Stimulated activated CD4-positive, alpha-beta T cell treated with anti-CD3 and anti-CD28 coated beads, Interleukin-15, amount 100 ng/mL, for 24 hours (primary cell): Measurements from ENCODE around the gene RNASE2.
"Not testable (repeated sequence)": the region's sequence is repeated elsewhere in the genome, so short reads cannot be mapped to it uniquely, and the experiment has no call there.

ENCODE experiments used
- DNase-seq: peaks from one replicate; pipeline ENCODE4 v3.0.0-alpha.2; 2020

RNASE2 gene

GRCh38 chr14:20954736-20955537 lies at the start of gene RNASE2:
Gene RNASE2, plus strand, starts transcription at chr14:20955487. Its CDS starts 285 bp downstream, at chr14:20955772.
- not testable (repeated sequence) for DNase-seq

DNA sequence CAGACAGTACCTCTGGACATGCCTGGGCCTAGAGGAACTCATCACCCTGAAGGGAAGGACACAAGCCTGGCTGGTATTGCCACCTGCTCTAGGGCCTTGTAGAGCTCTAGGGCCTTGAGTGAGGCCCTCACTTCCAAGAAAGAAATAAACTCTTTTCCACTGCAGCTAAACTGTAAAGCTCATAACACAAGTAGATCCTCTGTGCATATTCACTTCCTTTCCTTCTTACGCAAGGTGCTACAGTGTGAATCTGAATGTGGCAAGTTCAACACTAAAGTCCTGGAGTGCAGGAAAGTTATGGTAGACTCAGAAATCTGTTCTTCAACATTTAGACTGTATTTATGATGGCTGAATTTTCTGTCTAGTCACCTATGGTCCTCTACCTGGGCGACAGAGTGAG lies 49.6 kb upstream of the RNASE2 start:
- DNase-seq, result no peak

- no peak for DNase-seq
Observed at GRCh38 chr14:20907214-20907613, 48.1 kb upstream of the RNASE2 start.

GRCh38 chr14:20910822-20911221 lies 44.5 kb upstream of the RNASE2 start:
- DNase-seq, result not testable (repeated sequence)

DNA sequence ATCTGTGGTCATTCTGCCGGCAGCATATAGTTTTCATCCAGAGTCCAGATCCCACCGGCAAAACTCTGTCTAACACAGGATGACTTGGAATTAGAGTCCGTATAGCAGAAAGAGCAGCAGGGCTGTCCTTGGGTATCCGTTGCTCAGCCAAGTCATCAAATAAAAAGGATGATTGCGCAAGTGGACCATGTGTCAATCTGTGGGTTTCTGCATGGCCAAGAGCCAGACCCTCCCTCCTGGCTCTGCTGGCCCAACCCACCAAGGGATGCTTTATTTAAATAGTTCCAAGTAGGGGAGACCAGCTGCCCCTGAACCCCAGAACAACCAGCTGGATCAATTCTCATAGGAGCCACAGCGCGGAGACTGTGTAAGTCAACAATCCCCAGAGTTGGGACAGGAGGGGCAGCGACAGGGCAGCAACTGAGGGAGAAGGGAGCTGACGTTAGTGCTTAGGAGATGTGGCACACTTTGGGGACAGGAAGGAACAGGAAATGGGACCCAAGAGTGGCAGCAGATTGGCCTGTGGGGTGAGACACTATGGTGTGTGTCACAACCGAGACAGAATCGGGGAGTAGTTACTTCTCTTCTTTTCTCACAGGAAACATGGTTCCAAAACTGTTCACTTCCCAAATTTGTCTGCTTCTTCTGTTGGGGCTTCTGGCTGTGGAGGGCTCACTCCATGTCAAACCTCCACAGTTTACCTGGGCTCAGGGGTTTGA lies 36.1 kb upstream of the RNASE2 start:
- DNase-seq, result not testable (repeated sequence)

GRCh38 chr14:20923766-20924297 lies 31.5 kb upstream of the RNASE2 start:
- not testable (repeated sequence) for DNase-seq

GRCh38 chr14:20934148-20934762 lies 21.0 kb upstream of the RNASE2 start:
- DNase-seq, result peak; percentile 63

GRCh38 chr14:20935303-20935984 lies 19.8 kb upstream of the RNASE2 start:
- no peak for DNase-seq

GRCh38 chr14:20945146-20945545 lies 10.1 kb upstream of the RNASE2 start:
- not testable (repeated sequence) for DNase-seq

- DNase-seq, result not testable (repeated sequence)
Observed at GRCh38 chr14:20946707-20947106, 8.6 kb upstream of the RNASE2 start.

DNA sequence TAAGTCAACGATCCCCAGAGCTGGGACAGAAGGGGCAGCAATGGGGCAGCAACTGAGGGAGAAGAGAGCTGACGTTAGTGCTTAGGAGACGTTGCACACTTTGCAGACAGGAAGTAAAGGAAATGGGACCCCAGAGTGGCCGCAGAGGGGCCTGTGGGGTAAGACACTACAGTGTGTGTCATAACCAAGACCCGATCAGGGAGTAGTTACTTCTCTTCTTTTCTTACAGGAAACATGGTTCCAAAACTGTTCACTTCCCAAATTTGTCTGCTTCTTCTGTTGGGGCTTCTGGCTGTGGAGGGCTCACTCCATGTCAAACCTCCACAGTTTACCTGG lies 219 bp downstream of the RNASE2 start:
- not testable (repeated sequence) for DNase-seq

GRCh38 chr14:20956376-20956976 lies 1.2 kb downstream of the RNASE2 start:
- DNase-seq, result no peak

GRCh38 chr14:20958946-20959345 lies 3.7 kb downstream of the RNASE2 start:
- DNase-seq, result not testable (repeated sequence)

DNA sequence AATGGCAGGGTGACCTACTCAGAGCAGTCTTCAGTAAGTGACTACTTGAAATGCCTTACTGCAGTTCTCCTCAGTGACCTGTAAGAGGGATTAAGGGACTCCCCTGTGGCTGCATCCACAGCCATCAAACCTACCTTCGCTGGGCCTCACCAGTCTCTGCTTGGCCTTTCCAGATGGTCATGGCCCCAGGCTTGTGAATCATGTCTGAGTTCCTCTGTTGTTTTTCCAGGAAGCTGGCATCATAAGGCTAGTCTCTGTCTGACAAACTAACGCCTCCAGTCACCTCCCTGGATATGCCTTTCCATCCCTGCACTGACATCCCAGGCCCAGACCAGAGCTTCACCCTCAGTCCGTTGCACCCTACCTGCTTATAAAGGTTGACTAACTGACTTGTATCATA lies 14.0 kb downstream of the RNASE2 start:
- no peak for DNase-seq

- DNase-seq, result no peak
Observed at GRCh38 chr14:20970647-20970982, 15.3 kb downstream of the RNASE2 start.

DNA sequence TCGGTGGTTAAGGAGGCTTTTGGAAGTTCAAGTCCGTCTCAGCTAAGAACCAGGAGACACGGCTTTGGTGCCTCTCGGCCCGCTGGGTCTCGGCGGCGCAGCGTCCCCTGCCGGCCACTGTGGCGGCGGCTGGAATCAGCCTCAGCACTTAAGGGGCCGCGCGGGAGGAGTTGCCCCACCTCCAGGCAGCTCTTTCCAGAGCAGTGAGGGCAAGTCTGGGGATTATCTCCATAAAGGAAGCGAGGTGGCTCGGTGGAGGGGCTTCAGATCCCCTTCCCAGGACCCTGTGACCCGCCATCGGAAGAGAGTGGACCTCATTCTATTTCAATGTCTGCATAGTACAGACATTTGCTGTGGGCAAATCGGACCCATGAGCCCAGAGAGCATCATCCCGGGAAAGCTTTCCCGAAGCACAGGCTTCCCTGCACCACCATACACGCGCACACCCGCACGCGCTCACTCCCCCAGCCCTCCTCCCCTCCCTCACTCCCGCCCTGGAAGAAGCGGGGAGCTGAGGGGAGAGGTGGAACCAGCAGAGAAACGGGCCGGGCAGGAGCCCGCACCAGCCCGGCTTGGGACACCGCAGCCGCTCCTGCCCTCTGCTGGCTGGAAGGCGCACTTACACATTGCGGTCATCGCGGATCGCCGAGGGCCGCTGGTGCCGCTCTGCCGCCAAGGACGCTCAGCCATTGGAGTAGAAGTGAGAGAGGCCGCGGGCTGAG lies 15.9 kb downstream of the RNASE2 start:
- DNase-seq, result peak; percentile 87

- no peak for DNase-seq
Observed at GRCh38 chr14:20971705-20972021, 16.4 kb downstream of the RNASE2 start.

DNA sequence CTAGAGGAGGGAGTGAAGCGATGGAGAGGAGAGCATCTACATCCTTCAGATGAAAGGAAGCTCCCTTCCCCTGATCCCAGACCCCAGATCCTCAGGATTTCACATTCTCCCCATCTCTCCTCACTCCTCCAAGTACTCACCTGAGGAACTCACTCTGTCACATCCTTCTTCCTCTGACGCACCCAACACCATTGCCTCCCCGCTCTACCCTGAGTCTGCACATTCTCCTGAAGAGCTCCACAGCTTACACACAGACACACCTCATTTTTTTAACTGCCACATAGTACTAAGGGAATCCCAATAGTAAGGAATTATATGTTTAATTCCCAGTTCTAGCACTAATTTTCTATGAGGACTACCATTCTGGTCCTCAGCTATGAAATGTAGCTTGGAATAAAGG lies 18.2 kb downstream of the RNASE2 start:
- DNase-seq, result no peak

GRCh38 chr14:20976291-20976690 lies 21.0 kb downstream of the RNASE2 start:
- no peak for DNase-seq

DNA sequence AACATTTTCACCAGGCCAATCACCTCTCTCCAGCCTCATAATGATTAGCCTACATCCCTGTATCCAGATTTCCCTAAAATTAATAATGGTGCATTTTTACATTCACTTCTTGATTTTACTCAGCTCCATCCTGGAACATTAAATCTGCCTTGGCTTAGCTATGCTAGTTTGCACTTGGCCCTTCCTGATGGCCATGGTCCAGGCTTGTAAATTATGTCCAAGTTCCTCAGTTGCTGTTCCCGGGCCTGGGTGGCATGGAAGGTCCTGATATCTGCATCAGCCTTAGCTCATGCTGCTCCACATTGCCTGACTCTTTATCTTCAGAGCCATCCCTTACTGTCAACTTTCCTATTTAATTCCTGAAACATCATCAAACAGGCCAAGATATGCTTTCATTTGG lies 23.4 kb downstream of the RNASE2 start:
- no peak for DNase-seq

- DNase-seq, result no peak
Observed at GRCh38 chr14:20980906-20981305, 25.6 kb downstream of the RNASE2 start.
